ENCODE measurements around the gene CZIB. TPM values are rescaled to one million over a fixed set of nuclear protein-coding genes. Genes with fewer than 3 reads are reported as not detected.

CZIB gene
- total and polyA plus RNA-seq, 2 of the 13 experiments (the other 11 are each of a cell fraction or from before 2014, with no cell fraction given) = 49.2 to 67.0 TPM

DNA sequence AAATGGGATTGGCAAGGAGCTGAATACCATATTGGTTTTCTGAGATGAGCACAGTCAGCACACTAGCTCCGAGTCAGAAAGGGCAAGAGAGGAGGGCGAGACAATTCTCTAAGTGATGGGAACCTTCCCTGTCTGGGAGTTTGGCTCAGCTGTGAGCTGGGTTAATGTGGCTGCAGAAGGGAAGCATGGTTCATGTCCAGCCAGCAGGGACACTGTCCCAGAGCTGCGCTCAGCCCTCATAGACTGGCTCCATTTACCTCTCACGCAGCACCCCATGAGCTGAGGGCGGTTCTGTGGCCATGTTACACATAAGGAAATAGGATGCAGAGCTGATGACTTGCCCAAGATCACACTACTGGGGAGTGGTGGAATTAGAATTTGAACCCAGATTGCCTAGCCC lies 39.5 kb downstream of the CZIB start:
- Histone ChIP-seq H3K27ac (ENCODE audit: extremely low read length, insufficient read depth, low read length) (no peak overlapping the region), H3K79me2 (ENCODE audit: insufficient read depth, low read length) (no peaks in the 10 kb centered on the region), H3K4me2 (ENCODE audit: low read depth, low read length) (no peak overlapping the region), H3K9ac (ENCODE audit: insufficient read depth, low read depth, low read length) (no peak overlapping the region), H4K20me1 (ENCODE audit: insufficient read depth, low read length) (no peaks in the 10 kb centered on the region), H2AFZ (ENCODE audit: low read length) (no peak overlapping the region), H3K9me3 (ENCODE audit: low read length) (no peaks in the 10 kb centered on the region), H3K27me3 (ENCODE audit: control insufficient read depth in 1 of 2, insufficient read depth in 2 of 2, low read length in 2 of 2) (peaks cover 0 to 4% of the 10 kb centered on the region in 2 experiments; a peak in 1 of 5 replicates), H3K4me3 (replicated peaks in 1 of 3; ENCODE audit: insufficient read depth in 1 of 3, low read depth in 2 of 3, low read length in 3 of 3) (no peak overlapping the region), H3K36me3 (replicated peaks in 1 of 2; ENCODE audit: control insufficient read depth in 1 of 2, insufficient read depth in 2 of 2, low read length in 2 of 2) (no peaks in the 10 kb centered on the region), H3K4me1 (ENCODE audit: insufficient read depth, low read length) (peaks cover 90% of the 10 kb centered on the region)
- FAIRE-seq (no peak), ATAC-seq (no peak), DNase-seq (ENCODE audit: low spot score) (no peak)
- TF ChIP-seq ESRRA (CRISPR knock-in tag; IDR thresholded peaks at IDR 0.05; ENCODE audit: low read depth) (no peak), ZNF451 (CRISPR knock-in tag; IDR thresholded peaks at IDR 0.05) (no peak), ZNF558 (CRISPR knock-in tag; IDR thresholded peaks at IDR 0.05; ENCODE audit: borderline replicate concordance) (no peak), HDAC1 (CRISPR knock-in tag; IDR thresholded peaks at IDR 0.05) (no peak), ZNF274 (CRISPR knock-in tag; IDR thresholded peaks at IDR 0.05) (no peak), ZNF629 (CRISPR knock-in tag; conservative IDR thresholded peaks at IDR 0.05) (peak; percentile 57; the same call in 1 of the 2 replicates)
- TF ChIP-seq, protein P1, sequence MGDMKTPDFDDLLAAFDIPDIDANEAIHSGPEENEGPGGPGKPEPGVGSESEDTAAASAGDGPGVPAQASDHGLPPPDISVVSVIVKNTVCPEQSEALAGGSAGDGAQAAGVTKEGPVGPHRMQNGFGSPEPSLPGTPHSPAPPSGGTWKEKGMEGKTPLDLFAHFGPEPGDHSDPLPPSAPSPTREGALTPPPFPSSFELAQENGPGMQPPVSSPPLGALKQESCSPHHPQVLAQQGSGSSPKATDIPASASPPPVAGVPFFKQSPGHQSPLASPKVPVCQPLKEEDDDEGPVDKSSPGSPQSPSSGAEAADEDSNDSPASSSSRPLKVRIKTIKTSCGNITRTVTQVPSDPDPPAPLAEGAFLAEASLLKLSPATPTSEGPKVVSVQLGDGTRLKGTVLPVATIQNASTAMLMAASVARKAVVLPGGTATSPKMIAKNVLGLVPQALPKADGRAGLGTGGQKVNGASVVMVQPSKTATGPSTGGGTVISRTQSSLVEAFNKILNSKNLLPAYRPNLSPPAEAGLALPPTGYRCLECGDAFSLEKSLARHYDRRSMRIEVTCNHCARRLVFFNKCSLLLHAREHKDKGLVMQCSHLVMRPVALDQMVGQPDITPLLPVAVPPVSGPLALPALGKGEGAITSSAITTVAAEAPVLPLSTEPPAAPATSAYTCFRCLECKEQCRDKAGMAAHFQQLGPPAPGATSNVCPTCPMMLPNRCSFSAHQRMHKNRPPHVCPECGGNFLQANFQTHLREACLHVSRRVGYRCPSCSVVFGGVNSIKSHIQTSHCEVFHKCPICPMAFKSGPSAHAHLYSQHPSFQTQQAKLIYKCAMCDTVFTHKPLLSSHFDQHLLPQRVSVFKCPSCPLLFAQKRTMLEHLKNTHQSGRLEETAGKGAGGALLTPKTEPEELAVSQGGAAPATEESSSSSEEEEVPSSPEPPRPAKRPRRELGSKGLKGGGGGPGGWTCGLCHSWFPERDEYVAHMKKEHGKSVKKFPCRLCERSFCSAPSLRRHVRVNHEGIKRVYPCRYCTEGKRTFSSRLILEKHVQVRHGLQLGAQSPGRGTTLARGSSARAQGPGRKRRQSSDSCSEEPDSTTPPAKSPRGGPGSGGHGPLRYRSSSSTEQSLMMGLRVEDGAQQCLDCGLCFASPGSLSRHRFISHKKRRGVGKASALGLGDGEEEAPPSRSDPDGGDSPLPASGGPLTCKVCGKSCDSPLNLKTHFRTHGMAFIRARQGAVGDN (CRISPR knock-in tag; IDR thresholded peaks at IDR 0.05) = 0 out of 2 replicates have a peak, but pooled peaks have one; percentile 6
- TF ChIP-seq, protein P2, sequence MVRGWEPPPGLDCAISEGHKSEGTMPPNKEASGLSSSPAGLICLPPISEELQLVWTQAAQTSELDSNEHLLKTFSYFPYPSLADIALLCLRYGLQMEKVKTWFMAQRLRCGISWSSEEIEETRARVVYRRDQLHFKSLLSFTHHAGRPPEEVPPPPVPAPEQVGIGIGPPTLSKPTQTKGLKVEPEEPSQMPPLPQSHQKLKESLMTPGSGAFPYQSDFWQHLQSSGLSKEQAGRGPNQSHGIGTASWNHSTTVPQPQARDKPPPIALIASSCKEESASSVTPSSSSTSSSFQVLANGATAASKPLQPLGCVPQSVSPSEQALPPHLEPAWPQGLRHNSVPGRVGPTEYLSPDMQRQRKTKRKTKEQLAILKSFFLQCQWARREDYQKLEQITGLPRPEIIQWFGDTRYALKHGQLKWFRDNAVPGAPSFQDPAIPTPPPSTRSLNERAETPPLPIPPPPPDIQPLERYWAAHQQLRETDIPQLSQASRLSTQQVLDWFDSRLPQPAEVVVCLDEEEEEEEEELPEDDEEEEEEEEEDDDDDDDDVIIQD (CRISPR knock-in tag; IDR thresholded peaks at IDR 0.05; ENCODE audit: low read depth) = no peak
- TF ChIP-seq, protein P3, sequence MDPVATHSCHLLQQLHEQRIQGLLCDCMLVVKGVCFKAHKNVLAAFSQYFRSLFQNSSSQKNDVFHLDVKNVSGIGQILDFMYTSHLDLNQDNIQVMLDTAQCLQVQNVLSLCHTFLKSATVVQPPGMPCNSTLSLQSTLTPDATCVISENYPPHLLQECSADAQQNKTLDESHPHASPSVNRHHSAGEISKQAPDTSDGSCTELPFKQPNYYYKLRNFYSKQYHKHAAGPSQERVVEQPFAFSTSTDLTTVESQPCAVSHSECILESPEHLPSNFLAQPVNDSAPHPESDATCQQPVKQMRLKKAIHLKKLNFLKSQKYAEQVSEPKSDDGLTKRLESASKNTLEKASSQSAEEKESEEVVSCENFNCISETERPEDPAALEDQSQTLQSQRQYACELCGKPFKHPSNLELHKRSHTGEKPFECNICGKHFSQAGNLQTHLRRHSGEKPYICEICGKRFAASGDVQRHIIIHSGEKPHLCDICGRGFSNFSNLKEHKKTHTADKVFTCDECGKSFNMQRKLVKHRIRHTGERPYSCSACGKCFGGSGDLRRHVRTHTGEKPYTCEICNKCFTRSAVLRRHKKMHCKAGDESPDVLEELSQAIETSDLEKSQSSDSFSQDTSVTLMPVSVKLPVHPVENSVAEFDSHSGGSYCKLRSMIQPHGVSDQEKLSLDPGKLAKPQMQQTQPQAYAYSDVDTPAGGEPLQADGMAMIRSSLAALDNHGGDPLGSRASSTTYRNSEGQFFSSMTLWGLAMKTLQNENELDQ (CRISPR knock-in tag; IDR thresholded peaks at IDR 0.05; ENCODE audit: borderline replicate concordance) = no peak
- BruUV-seq (replicated peaks) = no TSS peak
- WGBS (ENCODE audit: low lambda C conversion rate) = 100% methylated on average over 4 of the region's 5 CpGs
- in situ Hi-C loops (cut with HindIII; ENCODE audit: extremely low pct_ligation_motif_present, low pct_unique_long_range_greater_than_20kb) = loop anchor here (5.0 to 10.0 kb wide), 3 partner anchors 54 to 476 kb away; partner anchors contain the start of gene ECHDC2
- intact Hi-C loops (cut with micrococcal nuclease; ENCODE audit: unreplicated experiment) = loop anchor here (5.0 to 10.0 kb wide), 4 partner anchors 59 to 479 kb away; partner anchors contain the start of gene ECHDC2
- ChIA-PET CTCF (ENCODE audit: low intra/inter-chr PET ratio, low total read pairs) (no interaction called here), POLR2A (interaction anchor here (0.6 to 4.9 kb wide), 4 partner anchors 15 to 628 kb away, joined by 3 to 37 read pairs (median 4); partner anchors contain the start of gene TUT4)

Data from HepG2 (cell line).